Middle frontal gyrus (tissue), 1 donor: ENCODE results near the gene OR4K2.
"Not testable (repeated sequence)": the region's sequence is repeated elsewhere in the genome, so short reads cannot be mapped to it uniquely, and the experiment has no call there.

ENCODE experiments used
- DNase-seq: peaks from one replicate; pipeline ENCODE4 v3.0.0-alpha.2; 2015; ENCODE audit warnings: low spot score; ENCODE audit errors: extremely low spot score

OR4K2 gene, protein sequence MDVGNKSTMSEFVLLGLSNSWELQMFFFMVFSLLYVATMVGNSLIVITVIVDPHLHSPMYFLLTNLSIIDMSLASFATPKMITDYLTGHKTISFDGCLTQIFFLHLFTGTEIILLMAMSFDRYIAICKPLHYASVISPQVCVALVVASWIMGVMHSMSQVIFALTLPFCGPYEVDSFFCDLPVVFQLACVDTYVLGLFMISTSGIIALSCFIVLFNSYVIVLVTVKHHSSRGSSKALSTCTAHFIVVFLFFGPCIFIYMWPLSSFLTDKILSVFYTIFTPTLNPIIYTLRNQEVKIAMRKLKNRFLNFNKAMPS

DNA sequence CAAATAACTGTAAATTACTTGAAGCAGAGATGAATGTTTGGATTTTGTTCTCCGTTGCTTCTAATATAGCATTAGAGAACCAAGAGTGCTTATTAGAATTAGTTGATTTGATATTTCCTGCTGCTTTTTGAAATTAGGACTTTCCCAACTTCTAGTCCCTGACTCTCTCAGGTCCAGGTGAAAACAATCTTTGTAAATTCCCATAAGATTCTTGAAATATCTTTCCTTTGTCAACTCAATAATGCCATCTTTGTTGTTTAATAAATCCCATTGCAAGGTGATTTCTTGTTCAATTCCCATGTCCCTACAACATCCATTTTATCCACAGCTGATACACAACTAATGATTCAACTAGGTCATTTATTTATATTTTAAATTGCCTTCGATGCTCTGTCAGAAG, at the start of gene OR4K2:
Gene OR4K2 (plus strand): TSS at position 301 of the 400 bp plus-strand sequence. CDS start 1,126 bp downstream, outside the sequence.
- no peak for DNase-seq

DNA sequence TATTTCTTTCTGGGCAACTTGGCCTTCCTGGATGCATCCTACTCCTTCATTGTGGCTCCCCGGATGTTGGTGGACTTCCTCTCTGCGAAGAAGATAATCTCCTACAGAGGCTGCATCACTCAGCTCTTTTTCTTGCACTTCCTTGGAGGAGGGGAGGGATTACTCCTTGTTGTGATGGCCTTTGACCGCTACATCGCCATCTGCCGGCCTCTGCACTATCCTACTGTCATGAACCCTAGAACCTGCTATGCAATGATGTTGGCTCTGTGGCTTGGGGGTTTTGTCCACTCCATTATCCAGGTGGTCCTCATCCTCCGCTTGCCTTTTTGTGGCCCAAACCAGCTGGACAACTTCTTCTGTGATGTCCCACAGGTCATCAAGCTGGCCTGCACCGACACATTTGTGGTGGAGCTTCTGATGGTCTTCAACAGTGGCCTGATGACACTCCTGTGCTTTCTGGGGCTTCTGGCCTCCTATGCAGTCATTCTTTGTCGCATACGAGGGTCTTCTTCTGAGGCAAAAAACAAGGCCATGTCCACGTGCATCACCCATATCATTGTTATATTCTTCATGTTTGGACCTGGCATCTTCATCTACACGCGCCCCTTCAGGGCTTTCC, 47.2 kb upstream of the OR4K2 start:
- not testable (repeated sequence) for DNase-seq

DNA sequence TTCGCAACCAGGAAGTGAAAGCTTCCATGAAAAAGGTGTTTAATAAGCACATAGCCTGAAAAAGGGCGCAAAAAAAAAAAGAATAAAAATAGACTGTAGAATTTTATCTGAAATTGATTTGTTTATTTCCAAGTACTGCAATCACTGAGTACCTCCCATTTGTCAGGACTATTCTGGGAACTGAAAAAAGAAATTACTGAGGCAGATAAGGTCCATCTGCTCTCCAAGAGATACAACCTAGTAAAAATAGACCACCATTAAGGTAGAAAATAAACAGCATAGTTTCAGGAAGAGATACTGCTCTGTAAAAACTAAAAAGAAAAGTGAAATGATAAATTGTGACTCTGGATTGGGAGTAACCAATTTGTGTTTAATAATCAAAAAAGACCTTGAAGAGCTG, 46.6 kb upstream of the OR4K2 start:
- no peak for DNase-seq

DNA sequence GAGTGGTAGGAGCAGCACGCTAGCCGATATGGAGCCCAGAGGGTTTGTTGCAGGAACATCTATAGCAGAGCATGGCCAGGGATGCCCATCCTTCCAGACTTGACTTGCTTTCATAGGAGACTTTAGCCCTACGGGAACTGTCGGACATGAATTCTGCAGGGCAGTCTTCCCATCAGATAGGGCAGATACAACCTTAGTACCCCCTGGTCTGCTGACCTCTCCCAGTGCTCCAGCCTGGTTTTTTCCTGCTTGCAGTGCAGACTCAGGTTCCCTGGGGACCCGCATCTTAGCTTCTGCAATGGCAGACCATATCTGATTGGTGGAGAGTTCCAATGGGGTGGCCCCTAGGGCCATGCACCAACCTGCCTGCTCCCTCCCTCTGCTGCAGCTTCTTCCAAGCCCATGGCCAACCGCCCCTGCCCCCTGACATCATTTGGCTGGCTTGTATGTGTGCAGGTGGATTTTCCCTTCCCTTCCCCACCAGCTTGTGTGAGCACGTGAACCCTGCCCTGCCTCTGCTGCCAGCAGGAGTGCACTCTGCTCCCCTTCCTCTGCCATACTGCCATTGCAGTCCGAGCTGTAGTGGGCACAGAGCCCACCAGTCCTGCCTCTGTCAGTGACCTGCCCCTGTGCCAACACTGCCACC, 40.6 kb upstream of the OR4K2 start:
- DNase-seq, result not testable (repeated sequence)

DNA sequence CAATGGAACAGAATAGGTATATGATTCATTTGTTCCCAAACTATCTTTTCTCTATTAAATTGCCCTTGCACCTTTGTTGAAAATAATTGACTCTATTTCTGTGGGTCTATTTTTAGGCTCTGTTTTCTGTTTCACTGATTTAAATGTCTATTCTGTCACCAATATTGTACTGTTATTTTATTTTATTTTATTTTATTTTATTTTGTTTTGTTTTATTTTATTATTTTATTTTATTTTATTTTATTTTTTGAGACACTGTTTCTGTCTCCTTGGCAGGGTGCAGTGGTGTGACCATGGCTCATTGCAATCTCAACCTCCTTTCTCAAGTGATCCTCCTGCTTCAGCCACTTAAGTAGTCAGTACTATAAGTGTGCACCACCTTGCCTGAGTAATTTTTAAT, 36.5 kb upstream of the OR4K2 start:
- DNase-seq, result no peak

DNA sequence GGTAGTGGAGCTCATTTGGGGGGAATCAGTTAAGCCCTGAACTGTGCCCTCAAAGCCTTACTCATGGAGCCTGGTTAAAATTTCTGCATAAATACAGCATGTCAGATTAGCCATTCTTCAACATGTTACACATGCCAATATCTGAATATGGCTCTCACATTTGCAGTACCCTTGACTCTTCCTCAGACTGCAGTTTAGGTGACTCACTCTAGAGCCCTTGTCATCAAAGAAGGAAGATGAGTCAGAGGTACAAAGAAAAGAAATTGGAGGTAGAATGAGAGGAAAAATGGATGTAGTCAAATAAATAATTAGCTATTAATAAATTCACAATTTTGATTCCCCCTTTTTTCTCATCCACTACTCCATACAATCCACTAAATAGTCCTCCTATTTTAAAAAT, 23.6 kb upstream of the OR4K2 start:
- no peak for DNase-seq

DNA sequence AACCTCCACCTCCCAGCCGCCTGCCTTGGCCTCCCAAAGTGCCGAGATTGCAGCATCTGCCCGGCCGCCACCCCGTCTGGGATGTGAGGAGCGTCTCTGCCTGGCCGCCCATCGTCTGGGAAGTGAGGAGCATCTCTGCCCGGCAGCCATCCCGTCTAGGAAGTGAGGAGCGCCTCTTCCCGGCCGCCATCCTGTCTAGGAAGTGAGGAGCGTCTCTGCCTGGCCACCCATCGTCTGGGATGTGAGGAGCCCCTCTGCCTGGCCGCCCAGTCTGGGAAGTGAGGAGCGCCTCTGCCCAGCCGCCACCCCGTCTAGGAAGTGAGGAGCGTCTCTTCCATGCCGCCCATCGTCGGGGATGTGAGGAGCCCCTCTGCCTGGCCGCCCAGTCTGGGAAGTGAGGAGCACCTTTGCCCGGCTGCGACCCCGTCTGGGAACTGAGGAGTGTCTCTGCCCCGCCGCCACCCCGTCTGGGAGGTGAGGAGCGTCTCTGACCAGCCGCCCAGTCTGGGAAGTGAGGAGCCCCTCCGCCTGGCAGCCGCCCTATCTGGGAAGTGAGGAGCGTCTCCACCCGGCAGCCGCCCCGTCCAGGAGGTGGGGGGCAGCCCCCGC, 8.8 kb upstream of the OR4K2 start:
- not testable (repeated sequence) for DNase-seq

DNA sequence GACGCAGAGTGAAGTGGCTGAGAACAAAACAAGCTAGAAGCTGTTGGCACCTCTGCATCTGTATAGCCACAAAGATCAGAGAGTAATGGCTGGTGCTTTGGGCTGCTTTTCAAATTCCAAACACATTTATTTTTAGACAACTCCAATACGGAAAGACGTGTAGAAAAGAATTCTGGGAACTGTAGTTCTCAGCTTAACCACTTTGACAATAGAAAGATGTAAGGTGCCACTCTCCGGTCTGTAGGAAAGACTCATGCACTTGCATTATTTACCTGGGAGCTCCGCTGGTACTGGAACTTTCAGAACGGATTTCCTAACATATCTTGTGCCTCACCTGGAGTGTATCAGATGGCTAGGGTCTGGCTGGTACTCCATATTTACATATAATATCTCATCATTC, 1.8 kb upstream of the OR4K2 start:
- DNase-seq, result no peak

DNA sequence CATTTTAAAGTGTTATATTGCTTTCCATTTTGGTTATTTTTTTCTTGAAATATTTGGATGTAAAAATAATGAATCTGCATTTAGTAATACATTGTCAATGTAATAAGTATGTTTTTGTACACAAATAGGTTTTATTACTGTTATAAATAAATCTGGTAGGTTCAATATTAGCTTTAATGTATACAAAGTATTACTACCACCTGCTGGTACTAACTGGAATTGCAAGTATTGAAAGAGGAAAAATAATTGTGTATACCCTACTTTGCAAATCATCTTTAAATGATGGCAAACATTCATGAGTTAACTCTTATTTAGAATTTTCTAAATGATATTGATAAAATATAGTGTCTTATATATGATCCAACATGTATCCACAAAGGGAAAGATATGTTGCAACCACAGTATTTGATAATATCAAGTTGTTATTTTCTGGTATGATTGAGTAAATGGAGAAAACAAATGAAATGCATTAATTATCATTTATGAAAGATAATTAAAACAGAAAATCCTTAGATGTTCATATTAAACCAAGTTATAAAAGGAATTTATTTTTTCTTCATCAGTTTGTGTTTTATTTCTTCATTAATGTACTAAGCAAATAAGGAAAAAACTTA, 3.2 kb downstream of the OR4K2 start:
- no peak for DNase-seq

DNA sequence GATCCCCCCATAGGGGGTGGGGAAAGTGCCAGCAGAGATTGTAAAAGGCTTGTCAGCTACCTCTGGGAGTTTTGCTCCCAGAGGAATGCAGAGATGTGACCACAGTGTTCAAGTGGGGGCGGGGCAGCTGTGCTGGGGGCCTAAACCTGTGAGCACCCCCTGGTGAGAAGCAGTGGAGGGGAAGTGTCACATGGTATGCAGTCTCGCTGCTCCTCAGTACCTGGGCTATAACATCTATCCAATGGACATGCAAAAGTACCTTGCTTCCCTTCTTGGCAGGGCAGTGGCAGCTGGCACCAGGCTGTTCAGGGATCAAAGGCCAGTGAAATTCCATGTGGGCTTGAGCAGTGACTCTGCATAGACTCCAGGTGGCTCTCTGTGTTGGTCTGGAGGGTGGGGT, 20.3 kb downstream of the OR4K2 start:
- DNase-seq, result no peak

DNA sequence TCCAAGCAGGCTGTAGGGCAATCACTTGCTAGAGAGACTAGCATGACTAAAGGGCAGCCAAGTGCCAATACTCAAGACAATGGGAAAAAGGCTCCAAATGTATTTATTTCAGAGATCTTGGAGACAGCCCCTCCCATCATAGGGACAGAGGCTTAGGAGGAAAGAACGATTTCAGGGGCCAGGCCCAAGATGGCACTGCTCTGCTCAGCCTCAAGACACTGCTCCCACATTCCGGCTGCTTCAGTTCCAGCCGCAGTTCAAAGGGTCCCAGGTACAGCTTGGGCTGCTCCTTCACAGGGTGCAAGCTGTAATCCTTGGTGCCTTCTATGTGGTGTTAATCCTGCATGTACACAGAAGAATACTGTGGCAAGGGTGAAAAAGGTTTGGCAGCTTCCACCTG, 26.1 kb downstream of the OR4K2 start:
- DNase-seq, result no peak

DNA sequence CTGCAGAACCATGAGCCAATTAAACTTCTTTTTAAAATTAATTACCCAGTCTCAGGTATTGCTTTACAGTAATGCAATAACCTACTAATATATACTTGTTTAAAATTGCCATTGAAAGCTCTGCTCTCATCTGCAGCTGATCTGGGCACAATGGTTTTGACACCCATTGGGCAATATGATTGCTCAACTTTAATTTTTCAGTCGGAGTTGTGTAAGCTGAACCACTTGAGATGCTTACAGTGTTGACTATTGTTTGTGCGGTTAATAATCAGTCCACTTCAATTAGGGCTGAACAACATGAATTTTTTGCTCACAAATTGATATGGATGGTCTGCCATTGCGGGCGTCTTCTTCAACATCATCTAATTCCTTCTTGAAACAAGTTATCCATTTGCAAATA, 27.5 kb downstream of the OR4K2 start:
- no peak for DNase-seq

DNA sequence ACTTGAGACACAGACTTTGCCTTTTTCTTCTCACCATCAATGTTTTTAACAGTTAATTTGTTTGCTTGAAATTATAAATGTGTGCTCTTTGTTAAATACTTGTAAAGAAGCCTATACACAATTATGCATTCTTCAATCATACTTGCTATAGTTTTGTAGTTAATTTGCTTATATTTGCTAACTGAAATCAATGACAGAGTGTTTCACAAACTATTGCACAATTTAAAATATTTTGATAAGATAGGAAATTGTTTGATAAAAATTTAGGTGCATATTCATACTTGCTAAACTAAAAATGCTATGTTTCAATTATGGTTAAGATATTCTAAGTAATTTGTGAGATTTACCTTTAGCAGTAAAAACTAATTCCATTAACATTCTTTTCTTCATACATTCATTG, 31.7 kb downstream of the OR4K2 start:
- no peak for DNase-seq

DNA sequence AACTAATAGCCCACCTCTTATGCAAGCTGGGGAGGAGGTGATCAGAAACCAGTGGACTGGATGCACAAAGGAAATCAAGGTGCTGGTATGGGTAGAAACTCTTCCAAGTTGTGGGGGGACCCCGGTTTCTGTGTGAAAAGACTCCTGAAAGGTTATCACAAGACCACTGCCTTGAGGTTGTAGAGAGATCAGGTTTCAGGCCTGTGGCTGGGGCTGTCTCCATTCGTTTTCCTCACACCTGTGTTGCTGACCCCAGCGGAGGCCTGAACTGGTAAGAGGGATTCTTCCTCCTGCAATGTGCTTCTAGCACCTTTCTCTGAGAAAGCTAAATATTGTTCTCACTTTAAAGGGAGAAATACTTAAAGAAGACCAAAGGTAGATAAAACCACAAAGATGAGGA, 36.2 kb downstream of the OR4K2 start:
- no peak for DNase-seq

DNA sequence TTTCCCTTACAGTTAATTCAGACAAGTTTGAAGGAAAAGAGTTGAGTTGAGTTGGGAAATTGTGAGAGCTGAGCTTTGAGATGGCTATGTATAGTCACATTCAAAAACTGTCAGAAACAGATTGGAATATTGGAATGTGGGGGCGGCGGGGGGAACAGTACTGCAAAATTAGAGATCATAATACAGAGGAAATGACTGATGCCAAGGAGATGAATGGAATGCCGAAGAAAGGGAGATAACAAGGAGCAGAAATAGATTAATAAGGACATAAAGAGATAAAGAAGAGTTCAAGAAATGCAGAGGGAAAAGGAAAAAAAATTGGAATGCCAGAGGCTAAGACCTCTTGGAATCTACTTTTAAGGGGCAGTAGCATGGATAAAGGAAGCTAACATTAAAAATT, 42.3 kb downstream of the OR4K2 start:
- no peak for DNase-seq

DNA sequence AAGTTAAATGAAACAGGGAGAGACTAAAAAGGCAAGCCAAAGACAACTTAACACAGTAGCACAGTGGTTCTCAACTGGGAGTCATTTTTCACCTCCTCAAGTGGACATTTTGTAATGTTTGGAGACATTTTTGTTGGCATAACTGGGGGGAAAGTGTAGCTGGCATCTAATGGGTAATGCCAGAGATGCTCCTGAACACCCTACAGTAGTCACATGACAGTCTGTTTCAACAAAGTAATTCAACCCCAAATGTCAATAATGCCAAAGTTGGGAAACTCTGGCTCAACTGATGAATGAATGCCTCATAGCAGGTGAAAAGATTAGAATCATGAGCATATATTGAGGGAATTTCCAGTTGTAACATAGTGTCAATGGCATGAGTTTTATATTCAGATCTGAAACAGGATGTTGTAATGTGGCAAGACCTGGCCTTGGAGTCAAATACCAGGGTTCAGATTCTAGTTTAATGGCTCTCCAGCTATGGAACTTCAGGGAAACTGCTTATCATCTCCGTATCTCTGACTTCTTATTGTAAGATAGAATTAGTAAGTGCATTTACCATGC, 43.1 kb downstream of the OR4K2 start:
- DNase-seq, result no peak

DNA sequence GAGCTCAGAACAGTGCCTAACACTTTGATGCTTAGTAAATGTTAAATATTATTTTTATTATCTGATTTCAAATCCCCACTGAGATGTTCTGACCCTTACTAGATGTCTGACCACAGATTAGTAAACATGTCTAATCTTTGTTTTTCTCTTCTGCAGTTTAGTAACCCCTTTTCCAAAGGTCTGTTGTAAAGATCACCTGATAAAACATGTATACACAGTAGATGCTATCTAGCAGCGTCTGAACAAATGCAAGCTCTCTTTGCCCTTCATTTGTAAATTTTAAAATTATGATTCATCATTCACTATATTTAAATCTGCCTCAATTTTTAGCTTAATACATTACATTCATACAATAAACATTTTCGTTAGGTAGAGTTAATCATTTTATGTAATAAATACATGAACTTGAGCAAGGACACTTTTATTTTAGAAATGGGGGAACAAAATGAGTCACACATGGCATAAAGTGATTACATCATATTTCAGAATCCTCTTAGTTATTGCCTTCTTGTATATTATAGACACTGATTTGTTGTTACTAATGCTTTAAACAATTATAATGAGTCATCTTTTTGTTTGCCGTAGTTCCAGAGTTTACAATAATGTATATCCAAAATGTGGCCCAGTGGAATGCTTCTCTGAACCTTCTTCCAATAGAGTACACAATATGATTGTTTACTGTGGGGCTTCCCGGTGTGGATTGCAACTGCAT, 43.8 kb downstream of the OR4K2 start:
- no peak for DNase-seq

DNA sequence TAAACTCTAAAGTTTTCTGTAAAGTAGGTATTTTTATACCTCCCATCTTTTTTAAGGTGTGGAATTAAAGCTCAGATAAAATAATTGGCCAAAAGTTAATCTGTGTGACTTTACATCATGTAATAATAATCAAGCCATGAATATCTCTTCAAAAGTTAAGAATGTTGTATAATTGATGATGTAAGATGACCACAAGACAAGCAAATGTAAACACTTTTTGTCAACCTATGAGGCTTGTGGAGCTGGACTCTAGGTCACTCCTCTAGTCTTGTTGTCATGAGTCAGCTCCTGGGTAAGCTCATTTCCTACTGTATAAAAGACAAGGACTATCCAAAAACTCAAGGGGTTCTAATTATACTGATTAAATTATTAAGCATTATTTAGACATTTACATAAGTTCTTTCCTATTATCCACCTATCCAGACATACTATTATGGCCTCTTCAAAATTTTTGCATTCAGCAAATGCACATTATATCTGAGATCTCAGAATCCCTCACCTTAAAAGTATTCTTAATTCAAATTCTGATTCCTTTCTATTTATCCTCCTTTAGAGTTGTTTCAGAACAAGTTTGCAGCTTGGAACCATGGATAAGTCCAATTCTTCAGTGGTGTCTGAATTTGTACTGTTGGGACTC, 45.2 kb downstream of the OR4K2 start, which contains the start of gene OR4K5:
Gene OR4K5 (plus strand): TSS at position 587 of the 637 bp plus-strand sequence. CDS start 0 bp downstream, at position 587.
- DNase-seq, result no peak

DNA sequence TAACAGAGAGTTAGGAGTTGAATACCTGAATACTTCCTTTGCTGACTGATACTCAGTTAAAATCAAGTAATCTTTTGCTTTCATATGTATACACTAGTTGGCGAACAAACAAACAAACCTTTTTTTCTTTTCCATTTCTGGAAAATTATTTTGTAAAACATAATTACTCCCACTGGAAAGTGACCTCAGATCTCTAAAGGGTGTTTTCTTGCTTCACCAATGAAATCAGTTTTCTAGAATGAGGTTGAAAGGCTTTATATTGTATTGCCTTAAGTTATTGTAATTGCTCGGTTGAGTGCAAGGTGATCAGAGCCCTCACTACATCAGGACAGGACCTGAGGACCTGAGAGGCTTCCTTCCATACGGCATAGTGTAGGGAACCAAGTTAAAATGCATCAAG, 55.7 kb downstream of the OR4K2 start, which contains the start of gene OR4K1:
Gene OR4K1 (plus strand): TSS at position 301 of the 400 bp plus-strand sequence. CDS start 4,750 bp downstream, outside the sequence.
- DNase-seq, result no peak
